Measurements from ENCODE around the gene C1orf198.

Gene C1orf198

GRCh38 chr1:230821346-230821745 is 47.0 kb downstream of the C1orf198 start:
- H3K4me3 ChIP-seq (ENCODE audit: low read length), result no peak overlapping the region
- DNase-seq (ENCODE audit: low read depth, low spot score), result no peak

GRCh38 chr1:230820568-230820967 is 47.8 kb downstream of the C1orf198 start:
- no peak for DNase-seq (ENCODE audit: low read depth, low spot score)
- H3K4me3 ChIP-seq (ENCODE audit: low read length), result no peak overlapping the region

GRCh38 chr1:230819976-230820375 is 48.3 kb downstream of the C1orf198 start:
- H3K4me3 ChIP-seq (ENCODE audit: low read length), result no peak overlapping the region
- DNase-seq (ENCODE audit: low read depth, low spot score), result no peak

GRCh38 chr1:230818901-230819300 is 49.4 kb downstream of the C1orf198 start:
- H3K4me3 ChIP-seq (ENCODE audit: low read length), result no peak overlapping the region
- DNase-seq (ENCODE audit: low read depth, low spot score), result no peak

GRCh38 chr1:230818367-230818766 is 50.0 kb downstream of the C1orf198 start:
- no peak for DNase-seq (ENCODE audit: low read depth, low spot score)
- no peak overlapping the region for H3K4me3 ChIP-seq (ENCODE audit: low read length)

GRCh38 chr1:230816018-230816417 is 52.3 kb downstream of the C1orf198 start:
- no peak for DNase-seq (ENCODE audit: low read depth, low spot score)
- H3K4me3 ChIP-seq (ENCODE audit: low read length), result no peak overlapping the region

GRCh38 chr1:230814949-230815692 is 53.2 kb downstream of the C1orf198 start:
- no peak overlapping the region for H3K4me3 ChIP-seq (ENCODE audit: low read length)
- DNase-seq (ENCODE audit: low read depth, low spot score), result no peak

- DNase-seq (ENCODE audit: low read depth, low spot score), result no peak
- no peak overlapping the region for H3K4me3 ChIP-seq (ENCODE audit: low read length)
Observed at GRCh38 chr1:230812568-230812967, 55.8 kb downstream of the C1orf198 start.

GRCh38 chr1:230809256-230809990 is 58.9 kb downstream of the C1orf198 start:
- H3K4me3 ChIP-seq (ENCODE audit: low read length), result no peak overlapping the region
- DNase-seq (ENCODE audit: low read depth, low spot score), result no peak

GRCh38 chr1:230808281-230808872 is 59.9 kb downstream of the C1orf198 start:
- H3K4me3 ChIP-seq (ENCODE audit: low read length), result no peak overlapping the region

GRCh38 chr1:230807561-230808280 is 60.6 kb downstream of the C1orf198 start:
- no peak for DNase-seq (ENCODE audit: low read depth, low spot score)
- H3K4me3 ChIP-seq (ENCODE audit: low read length), result no peak overlapping the region

More at GRCh38 chr1:230808281-230808872, 59.9 kb downstream of the C1orf198 start:
- DNase-seq (ENCODE audit: low read depth, low spot score), result no peak

- DNase-seq (ENCODE audit: low read depth, low spot score), result no peak
- no peak overlapping the region for H3K4me3 ChIP-seq (ENCODE audit: low read length)
Observed at GRCh38 chr1:230807029-230807428, 61.3 kb downstream of the C1orf198 start.

GRCh38 chr1:230806552-230806951 is 61.8 kb downstream of the C1orf198 start:
- DNase-seq (ENCODE audit: low read depth, low spot score), result no peak
- H3K4me3 ChIP-seq (ENCODE audit: low read length), result no peak overlapping the region

GRCh38 chr1:230804396-230804795 is 63.9 kb downstream of the C1orf198 start:
- DNase-seq (ENCODE audit: low read depth, low spot score), result no peak
- no peak overlapping the region for H3K4me3 ChIP-seq (ENCODE audit: low read length)

- H3K4me3 ChIP-seq (ENCODE audit: low read length), result no peak overlapping the region
- DNase-seq (ENCODE audit: low read depth, low spot score), result no peak
Observed at GRCh38 chr1:230800891-230801840, 67.2 kb downstream of the C1orf198 start.

GRCh38 chr1:230798491-230798890 is 69.8 kb downstream of the C1orf198 start:
- H3K4me3 ChIP-seq (ENCODE audit: low read length), result no peak overlapping the region
- DNase-seq (ENCODE audit: low read depth, low spot score), result no peak

- H3K4me3 ChIP-seq (ENCODE audit: low read length), result no peak overlapping the region
- DNase-seq (ENCODE audit: low read depth, low spot score), result peak; percentile 15
Observed at GRCh38 chr1:230797942-230798365, 70.4 kb downstream of the C1orf198 start.

GRCh38 chr1:230797376-230797920 is 70.9 kb downstream of the C1orf198 start:
- H3K4me3 ChIP-seq (ENCODE audit: low read length), result no peak overlapping the region
- DNase-seq (ENCODE audit: low read depth, low spot score), result no peak

Data from Jurkat, Clone E6-1 (cell line).